Measurements from ENCODE around the gene TEDDM1. TPM values are rescaled to one million over a fixed set of nuclear protein-coding genes. Genes with fewer than 3 reads are reported as not detected.
A peak's percentile ranks its signal among the peaks of the same experiment; 100 is the strongest.
"Not testable (repeated sequence)": the region's sequence is repeated elsewhere in the genome, so short reads cannot be mapped to it uniquely, and the experiment has no call there.

The TEDDM1 gene, protein sequence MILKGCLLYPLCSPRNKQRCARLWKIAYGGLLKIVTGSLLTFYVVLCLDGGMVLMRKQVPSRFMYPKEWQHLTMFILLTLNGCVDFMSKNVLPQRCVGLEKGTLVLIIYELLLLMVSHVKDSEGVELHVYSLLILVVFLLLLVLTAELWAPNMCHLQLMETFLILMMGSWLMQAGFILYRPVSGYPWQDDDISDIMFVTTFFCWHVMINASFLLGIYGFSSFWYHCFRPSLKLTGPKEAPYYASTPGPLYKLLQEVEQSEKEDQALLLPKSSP
- total RNA-seq = not detected
- long read RNA-seq = 0 reads

DNA sequence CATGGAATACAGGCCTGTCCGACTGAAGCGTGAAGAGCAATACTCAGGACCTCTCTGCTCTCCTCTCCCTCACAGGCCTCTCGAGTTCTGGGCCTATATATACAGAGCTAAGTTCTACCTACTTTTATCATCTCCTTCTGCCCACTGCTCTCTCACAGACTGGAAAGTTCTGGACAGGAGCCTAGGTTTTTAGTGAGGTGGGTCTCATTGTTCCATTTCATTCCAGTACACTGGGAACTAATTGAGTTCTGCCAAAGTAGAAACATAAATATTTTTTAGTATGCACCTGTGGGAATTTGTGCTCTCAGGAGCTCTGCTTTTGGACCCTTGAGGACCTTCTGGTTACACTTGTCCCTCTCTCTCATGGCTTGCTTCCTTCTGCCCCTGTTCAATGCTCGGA is at the start of gene TEDDM1:
TEDDM1 (minus strand) TSS at position 101 of the 400 bp plus-strand sequence. CDS start 182 bp downstream, outside the sequence.
- DNase-seq = no peak
- intact Hi-C loops (cut with DNase I) = no loop called here
- TF ChIP-seq, protein P1, sequence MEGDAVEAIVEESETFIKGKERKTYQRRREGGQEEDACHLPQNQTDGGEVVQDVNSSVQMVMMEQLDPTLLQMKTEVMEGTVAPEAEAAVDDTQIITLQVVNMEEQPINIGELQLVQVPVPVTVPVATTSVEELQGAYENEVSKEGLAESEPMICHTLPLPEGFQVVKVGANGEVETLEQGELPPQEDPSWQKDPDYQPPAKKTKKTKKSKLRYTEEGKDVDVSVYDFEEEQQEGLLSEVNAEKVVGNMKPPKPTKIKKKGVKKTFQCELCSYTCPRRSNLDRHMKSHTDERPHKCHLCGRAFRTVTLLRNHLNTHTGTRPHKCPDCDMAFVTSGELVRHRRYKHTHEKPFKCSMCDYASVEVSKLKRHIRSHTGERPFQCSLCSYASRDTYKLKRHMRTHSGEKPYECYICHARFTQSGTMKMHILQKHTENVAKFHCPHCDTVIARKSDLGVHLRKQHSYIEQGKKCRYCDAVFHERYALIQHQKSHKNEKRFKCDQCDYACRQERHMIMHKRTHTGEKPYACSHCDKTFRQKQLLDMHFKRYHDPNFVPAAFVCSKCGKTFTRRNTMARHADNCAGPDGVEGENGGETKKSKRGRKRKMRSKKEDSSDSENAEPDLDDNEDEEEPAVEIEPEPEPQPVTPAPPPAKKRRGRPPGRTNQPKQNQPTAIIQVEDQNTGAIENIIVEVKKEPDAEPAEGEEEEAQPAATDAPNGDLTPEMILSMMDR (IDR thresholded peaks at IDR 0.05) = no peak
- ATAC-seq = no peak
- Histone ChIP-seq H3K27ac (no peak within 1 kb of the TSS), H3K9me3 (no peaks in the 10 kb centered on the region), H3K4me1 (peaks cover 9% of the 10 kb centered on the region), H3K27me3 (ENCODE audit: low read depth) (no peaks in the 10 kb centered on the region), H3K4me3 (no peak within 1 kb of the TSS), H3K36me3 (no peaks in the 10 kb centered on the region)

GRCh38 chr1:182450087-182450486 is 49.6 kb upstream of the TEDDM1 start, which contains the start of gene RGSL1:
TSS of gene RGSL1 (plus strand) at chr1:182450146. CDS start at chr1:182450166, 20 bp downstream.
- DNase-seq (no peak), ATAC-seq (no peak)
- Histone ChIP-seq H3K4me3 (no peak within 1 kb of the TSS), H3K4me1 (no peaks in the 10 kb centered on the region), H3K27ac (no peak within 1 kb of the TSS), H3K36me3 (no peaks in the 10 kb centered on the region), H3K27me3 (ENCODE audit: low read depth) (no peaks in the 10 kb centered on the region), H3K9me3 (no peaks in the 10 kb centered on the region)
- intact Hi-C loops (cut with DNase I) = no loop called here
- TF ChIP-seq, protein P1 (IDR thresholded peaks at IDR 0.05) = no peak

GRCh38 chr1:182447660-182448059 is 47.2 kb upstream of the TEDDM1 start:
- Histone ChIP-seq H3K27me3 (ENCODE audit: low read depth) (no peaks in the 10 kb centered on the region), H3K4me3 (no peak overlapping the region), H3K27ac (no peak overlapping the region), H3K36me3 (no peaks in the 10 kb centered on the region), H3K4me1 (no peaks in the 10 kb centered on the region), H3K9me3 (no peaks in the 10 kb centered on the region)
- TF ChIP-seq, protein P1 (IDR thresholded peaks at IDR 0.05) = no peak
- DNase-seq = no peak
- intact Hi-C loops (cut with DNase I) = no loop called here
- no peak for ATAC-seq

- H3K4me3 ChIP-seq; ATAC-seq; H3K4me1 ChIP-seq; intact Hi-C loops (cut with DNase I); H3K27ac ChIP-seq; H3K36me3 ChIP-seq; H3K9me3 ChIP-seq; DNase-seq; H3K27me3 ChIP-seq (ENCODE audit: low read depth): not testable (repeated sequence)
Measured at GRCh38 chr1:182447124-182447523, 46.7 kb upstream of the TEDDM1 start.

DNA sequence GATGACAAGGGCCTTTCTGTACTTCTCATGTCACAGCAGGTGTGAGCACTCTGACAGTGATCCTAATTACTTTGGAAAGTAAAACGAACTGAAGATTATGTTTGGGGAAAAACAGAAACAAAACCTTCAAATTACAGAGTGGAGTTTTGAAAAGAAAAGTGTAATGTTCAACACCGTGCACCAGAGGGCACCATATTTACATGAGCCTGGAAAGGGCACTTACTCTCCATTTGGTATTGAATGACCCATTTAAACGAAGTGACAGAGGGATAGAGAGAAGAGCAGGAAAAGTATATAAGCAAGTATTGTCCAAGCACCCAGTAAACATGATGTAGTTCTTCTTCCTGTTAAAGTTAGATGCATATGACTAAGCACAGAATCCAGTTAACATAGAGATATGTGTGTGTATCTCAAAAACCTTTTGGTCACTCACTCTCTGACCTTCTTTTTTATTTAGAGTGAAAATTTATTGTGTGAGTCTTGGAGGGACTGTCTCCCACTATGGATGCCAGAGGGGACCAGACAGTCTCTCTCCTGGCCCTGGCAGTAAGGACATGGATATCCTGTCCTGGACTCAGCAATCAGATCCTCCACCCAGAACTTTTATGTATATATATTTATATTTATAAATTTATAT is 45.7 kb upstream of the TEDDM1 start:
- no peak for DNase-seq

More for the DNA sequence above, 45.7 kb upstream of the TEDDM1 start:
- Histone ChIP-seq H3K36me3 (no peaks in the 10 kb centered on the region), H3K4me1 (no peaks in the 10 kb centered on the region), H3K9me3 (no peaks in the 10 kb centered on the region), H3K4me3 (no peak overlapping the region), H3K27me3 (ENCODE audit: low read depth) (no peaks in the 10 kb centered on the region), H3K27ac (no peak overlapping the region)
- intact Hi-C loops (cut with DNase I) = no loop called here
- TF ChIP-seq, protein P1 (IDR thresholded peaks at IDR 0.05) = peak; percentile 57
- peak; percentile 72 to 74 for ATAC-seq
